Panc1 (cell line): Measurements from ENCODE around the gene SOX30. TPM values are rescaled to one million over a fixed set of nuclear protein-coding genes. Genes with fewer than 3 reads are reported as not detected.

ENCODE experiments used
- ATAC-seq: fragments of 200-7000 bp; cut with Tn5 transposase; 2 replicates; pipeline ENCODE4 v1.9.1; 2020; ENCODE audit warnings: mild to moderate bottlenecking, moderate library complexity
- BruUV-seq: library from RNA; stranded (reverse); fragments of 400-500 nt; replicated peaks from 2 replicates; lab custom pipeline; 2021; lab: Mats Ljungman, UMichigan
- CTCF ChIA-PET: fragments of 300-600 bp; sonication (Branson Sonifier 250); formaldehyde crosslinking; loops from one replicate; lab custom pipeline; 2022; ENCODE audit warnings: antibody characterized with exemption; lab: Charles Lee
- POLR2A ChIA-PET: fragments of 300-600 bp; sonication (Branson Sonifier 250); formaldehyde crosslinking; loops from one replicate; lab custom pipeline; 2022; ENCODE audit warnings: antibody characterized with exemption; lab: Charles Lee
- DNase-seq: peaks from one replicate; pipeline ENCODE4 v3.0.0-alpha.2; 2010; ENCODE audit warnings: low read depth, low spot score
- H3K27ac ChIP-seq: 2 replicates; pipeline ENCODE4 v1.5.1; 2011; ENCODE audit warnings: mild to moderate bottlenecking, low read length, inconsistent platforms
- H3K27me3 ChIP-seq: fragments of 200-500 bp; sonication (Bioruptor generic); 2 replicates; pipeline ENCODE4 v1.6.0; 2014; ENCODE audit warnings: low read length, inconsistent platforms; ENCODE audit not compliant: control insufficient read depth, insufficient read depth
- H3K36me3 ChIP-seq: fragments of 200-500 bp; sonication (Bioruptor generic); 2 replicates; pipeline ENCODE4 v1.5.1; 2014; ENCODE audit warnings: inconsistent platforms, mild to moderate bottlenecking, low read length, moderate library complexity; ENCODE audit not compliant: control insufficient read depth, insufficient read depth
- H3K4me1 ChIP-seq: 2 replicates; pipeline ENCODE4 v1.5.1; 2011; ENCODE audit warnings: inconsistent platforms, mild to moderate bottlenecking, low read length, moderate library complexity; ENCODE audit not compliant: control insufficient read depth, insufficient read depth
- H3K4me3 ChIP-seq, 2 experiments: 2 replicates each; pipeline ENCODE4 v1.5.1; 2011 to 2012; ENCODE audit warnings: low read depth in 2 of 2, low read length in 2 of 2, mild to moderate bottlenecking in 2 of 2, inconsistent platforms in 1 of 2, moderate library complexity in 1 of 2
- H3K9me3 ChIP-seq: fragments of 200-500 bp; sonication (Bioruptor generic); 2 replicates; pipeline ENCODE4 v1.5.1; 2014; ENCODE audit warnings: low read depth, mild to moderate bottlenecking, inconsistent platforms, low read length, moderate library complexity; ENCODE audit not compliant: control insufficient read depth, insufficient read depth
- POLR2AphosphoS5 ChIP-seq: IDR thresholded peaks from 2 replicates; pipeline ENCODE4 v1.6.1; 2012; ENCODE audit warnings: mild to moderate bottlenecking, low read depth, low read length, moderate library complexity
- SIN3A ChIP-seq: IDR thresholded peaks from 2 replicates; pipeline ENCODE4 v1.6.1; 2012; ENCODE audit warnings: low read depth, mild to moderate bottlenecking, low read length, moderate library complexity, borderline replicate concordance; ENCODE audit not compliant: insufficient read depth
- TCF7L2 ChIP-seq: IDR thresholded peaks from 2 replicates; pipeline ENCODE4 v1.6.1; 2011; ENCODE audit warnings: mild to moderate bottlenecking, low read depth, low read length, inconsistent platforms
- in situ Hi-C: cut with HindIII; loops from 2 replicates; pipeline ENCODE4 v1.10.0; 2016; ENCODE audit warnings: low sequenced_read_pairs, low pct_unique_long_range_greater_than_20kb
- intact Hi-C: fragments of 100-400 bp; cut with micrococcal nuclease; formaldehyde crosslinking; loops from one replicate; pipeline ENCODE4 v1.10.0; 2022; ENCODE audit not compliant: unreplicated experiment
- total RNA-seq: library from RNA; stranded (reverse); gene quantifications from one replicate; pipeline ENCODE4 v1.2.1, GENCODE V29; 2021; ENCODE audit not compliant: unreplicated experiment
- TF ChIP-seq, protein P1 (sequence below), 2 experiments: IDR thresholded peaks; 2 replicates each; pipeline ENCODE4 v1.6.1; 2011 to 2012; ENCODE audit warnings: low read depth in 2 of 2, control low read depth in 1 of 2, low read length in 1 of 2, mild to moderate bottlenecking in 1 of 2, moderate library complexity in 1 of 2; ENCODE audit not compliant: insufficient read depth in 1 of 2
- TF ChIP-seq, protein P2 (sequence below): fragments of 450-650 bp; IDR thresholded peaks from 2 replicates; pipeline ENCODE4 v1.5.1; 2017; ENCODE audit warnings: mild to moderate bottlenecking

Gene SOX30
- total RNA-seq, 1 experiment from 2014 or later: not detected

DNA sequence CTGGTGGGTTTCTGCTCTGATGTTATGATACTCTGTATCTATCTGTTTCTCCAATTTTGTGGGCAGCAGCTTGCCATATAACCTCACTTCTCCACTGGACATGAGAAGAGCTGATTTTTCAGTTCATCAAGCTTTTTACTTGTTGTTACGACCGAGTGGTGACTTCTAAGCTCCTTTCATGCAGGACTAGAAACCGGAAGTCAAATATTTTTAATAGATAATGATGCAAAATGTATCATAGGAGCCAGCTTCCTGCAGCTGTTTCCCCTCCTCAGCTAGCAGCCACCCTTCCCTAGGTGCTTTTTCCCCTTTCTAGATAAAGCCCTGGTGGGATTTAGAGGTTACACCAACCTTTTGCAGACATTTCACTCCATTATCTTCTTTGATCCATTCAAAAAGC, 59.6 kb downstream of the SOX30 start:
- no peak overlapping the region for H3K27ac ChIP-seq
- in situ Hi-C loops (no loop called here), intact Hi-C loops (no loop called here)
- no peak for TF ChIP-seq TCF7L2
- TF ChIP-seq, protein P1, sequence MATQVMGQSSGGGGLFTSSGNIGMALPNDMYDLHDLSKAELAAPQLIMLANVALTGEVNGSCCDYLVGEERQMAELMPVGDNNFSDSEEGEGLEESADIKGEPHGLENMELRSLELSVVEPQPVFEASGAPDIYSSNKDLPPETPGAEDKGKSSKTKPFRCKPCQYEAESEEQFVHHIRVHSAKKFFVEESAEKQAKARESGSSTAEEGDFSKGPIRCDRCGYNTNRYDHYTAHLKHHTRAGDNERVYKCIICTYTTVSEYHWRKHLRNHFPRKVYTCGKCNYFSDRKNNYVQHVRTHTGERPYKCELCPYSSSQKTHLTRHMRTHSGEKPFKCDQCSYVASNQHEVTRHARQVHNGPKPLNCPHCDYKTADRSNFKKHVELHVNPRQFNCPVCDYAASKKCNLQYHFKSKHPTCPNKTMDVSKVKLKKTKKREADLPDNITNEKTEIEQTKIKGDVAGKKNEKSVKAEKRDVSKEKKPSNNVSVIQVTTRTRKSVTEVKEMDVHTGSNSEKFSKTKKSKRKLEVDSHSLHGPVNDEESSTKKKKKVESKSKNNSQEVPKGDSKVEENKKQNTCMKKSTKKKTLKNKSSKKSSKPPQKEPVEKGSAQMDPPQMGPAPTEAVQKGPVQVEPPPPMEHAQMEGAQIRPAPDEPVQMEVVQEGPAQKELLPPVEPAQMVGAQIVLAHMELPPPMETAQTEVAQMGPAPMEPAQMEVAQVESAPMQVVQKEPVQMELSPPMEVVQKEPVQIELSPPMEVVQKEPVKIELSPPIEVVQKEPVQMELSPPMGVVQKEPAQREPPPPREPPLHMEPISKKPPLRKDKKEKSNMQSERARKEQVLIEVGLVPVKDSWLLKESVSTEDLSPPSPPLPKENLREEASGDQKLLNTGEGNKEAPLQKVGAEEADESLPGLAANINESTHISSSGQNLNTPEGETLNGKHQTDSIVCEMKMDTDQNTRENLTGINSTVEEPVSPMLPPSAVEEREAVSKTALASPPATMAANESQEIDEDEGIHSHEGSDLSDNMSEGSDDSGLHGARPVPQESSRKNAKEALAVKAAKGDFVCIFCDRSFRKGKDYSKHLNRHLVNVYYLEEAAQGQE (IDR thresholded peaks at IDR 0.05; ENCODE audit: insufficient read depth in 1 of 2, low read depth in 2 of 2, low read length in 1 of 2): no peak
- TF ChIP-seq SIN3A: no peak
- no peak for TF ChIP-seq POLR2AphosphoS5
- TF ChIP-seq, protein P2, sequence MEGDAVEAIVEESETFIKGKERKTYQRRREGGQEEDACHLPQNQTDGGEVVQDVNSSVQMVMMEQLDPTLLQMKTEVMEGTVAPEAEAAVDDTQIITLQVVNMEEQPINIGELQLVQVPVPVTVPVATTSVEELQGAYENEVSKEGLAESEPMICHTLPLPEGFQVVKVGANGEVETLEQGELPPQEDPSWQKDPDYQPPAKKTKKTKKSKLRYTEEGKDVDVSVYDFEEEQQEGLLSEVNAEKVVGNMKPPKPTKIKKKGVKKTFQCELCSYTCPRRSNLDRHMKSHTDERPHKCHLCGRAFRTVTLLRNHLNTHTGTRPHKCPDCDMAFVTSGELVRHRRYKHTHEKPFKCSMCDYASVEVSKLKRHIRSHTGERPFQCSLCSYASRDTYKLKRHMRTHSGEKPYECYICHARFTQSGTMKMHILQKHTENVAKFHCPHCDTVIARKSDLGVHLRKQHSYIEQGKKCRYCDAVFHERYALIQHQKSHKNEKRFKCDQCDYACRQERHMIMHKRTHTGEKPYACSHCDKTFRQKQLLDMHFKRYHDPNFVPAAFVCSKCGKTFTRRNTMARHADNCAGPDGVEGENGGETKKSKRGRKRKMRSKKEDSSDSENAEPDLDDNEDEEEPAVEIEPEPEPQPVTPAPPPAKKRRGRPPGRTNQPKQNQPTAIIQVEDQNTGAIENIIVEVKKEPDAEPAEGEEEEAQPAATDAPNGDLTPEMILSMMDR: no peak
- CTCF ChIA-PET: no interaction called here
- H3K4me3 ChIP-seq: no peak overlapping the region
- ATAC-seq (no peak), DNase-seq (no peak)
- no TSS peak for BruUV-seq
- POLR2A ChIA-PET: no interaction called here
- no peaks in the 10 kb centered on the region for H3K4me1 ChIP-seq
- no peaks in the 10 kb centered on the region for H3K27me3 ChIP-seq
- H3K36me3 ChIP-seq: no peaks in the 10 kb centered on the region
- H3K9me3 ChIP-seq: no peaks in the 10 kb centered on the region

DNA sequence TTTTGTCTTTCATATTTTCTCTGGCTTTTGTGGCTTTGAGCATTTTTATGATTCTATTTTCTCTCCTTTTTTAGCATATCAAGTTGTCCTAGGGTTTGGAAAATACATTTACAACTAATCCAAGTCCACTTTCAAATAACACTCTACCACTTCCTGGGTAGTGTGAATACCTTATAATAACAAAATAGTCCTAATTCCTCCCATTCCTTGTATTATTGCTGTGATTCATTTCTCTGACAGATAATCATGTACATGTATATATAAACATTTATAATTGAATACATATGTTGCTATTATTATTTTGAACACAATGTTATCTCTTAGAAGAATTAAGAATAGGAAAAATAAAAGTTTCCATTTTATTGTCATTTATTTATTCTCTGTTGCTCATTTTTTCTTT, 61.8 kb downstream of the SOX30 start:
- TF ChIP-seq TCF7L2: no peak
- TF ChIP-seq, protein P2: no peak
- TF ChIP-seq, protein P1 (IDR thresholded peaks at IDR 0.05; ENCODE audit: insufficient read depth in 1 of 2, low read depth in 2 of 2, low read length in 1 of 2): no peak
- ATAC-seq (no peak), DNase-seq (no peak)
- H3K36me3 ChIP-seq: no peaks in the 10 kb centered on the region
- H3K27ac ChIP-seq: no peak overlapping the region
- no peaks in the 10 kb centered on the region for H3K27me3 ChIP-seq
- in situ Hi-C loops: no loop called here
- H3K4me3 ChIP-seq: no peak overlapping the region
- intact Hi-C loops: no loop called here
- H3K4me1 ChIP-seq: no peaks in the 10 kb centered on the region
- no peaks in the 10 kb centered on the region for H3K9me3 ChIP-seq
- CTCF ChIA-PET: interaction anchor here (0.6 kb wide), 1 partner anchor 84 kb away, joined by 5 read pairs; no protein-coding TSS in a partner anchor
- POLR2A ChIA-PET: no interaction called here
- BruUV-seq: no TSS peak
